Neutrophil (primary cell): Measurements from ENCODE around the gene FAM136A.
A peak's percentile ranks its signal among the peaks of the same experiment; 100 is the strongest.

Experiments used
- H3K27ac ChIP-seq: fragments of 200-600 bp; sonication (generic); 2 replicates; pipeline ENCODE4 v1.5.1; 2016; ENCODE audit warnings: mild to moderate bottlenecking, moderate library complexity
- H3K27me3 ChIP-seq: fragments of 200-600 bp; sonication (generic); 2 replicates; pipeline ENCODE4 v1.6.0; 2016; ENCODE audit warnings: mild to moderate bottlenecking
- H3K36me3 ChIP-seq: fragments of 200-600 bp; sonication (generic); 2 replicates; pipeline ENCODE4 v1.5.1; 2017
- H3K4me1 ChIP-seq, 2 experiments: fragments of 200-600 bp in 1 of 2; sonication (generic) in 1 of 2; 1 replicate in 1 of 2; 2 replicates in 1 of 2; pipeline versions ENCODE4 v1.5.1 to v1.6.1; 2013 to 2016; ENCODE audit warnings: low read depth in 1 of 2, low read length in 1 of 2, mild to moderate bottlenecking in 1 of 2, moderate library complexity in 1 of 2; ENCODE audit not compliant: control insufficient read depth in 1 of 2, insufficient read depth in 1 of 2
- H3K4me3 ChIP-seq, 2 experiments: fragments of 200-600 bp in 1 of 2; sonication (generic) in 1 of 2; 1 replicate in 1 of 2; 2 replicates in 1 of 2; pipeline ENCODE4 v1.5.1; 2013 to 2016; ENCODE audit warnings: low read depth in 1 of 2, low read length in 1 of 2, mild to moderate bottlenecking in 1 of 2, moderate library complexity in 1 of 2
- H3K9me3 ChIP-seq: fragments of 200-600 bp; sonication (generic); 2 replicates; pipeline ENCODE4 v1.5.1; 2016
- TF ChIP-seq, protein P1 (sequence below): fragments of 200-600 bp; sonication (generic); IDR thresholded peaks from 2 replicates; pipeline ENCODE4 v1.5.1; 2016; ENCODE audit warnings: antibody characterized with exemption

Gene FAM136A

DNA sequence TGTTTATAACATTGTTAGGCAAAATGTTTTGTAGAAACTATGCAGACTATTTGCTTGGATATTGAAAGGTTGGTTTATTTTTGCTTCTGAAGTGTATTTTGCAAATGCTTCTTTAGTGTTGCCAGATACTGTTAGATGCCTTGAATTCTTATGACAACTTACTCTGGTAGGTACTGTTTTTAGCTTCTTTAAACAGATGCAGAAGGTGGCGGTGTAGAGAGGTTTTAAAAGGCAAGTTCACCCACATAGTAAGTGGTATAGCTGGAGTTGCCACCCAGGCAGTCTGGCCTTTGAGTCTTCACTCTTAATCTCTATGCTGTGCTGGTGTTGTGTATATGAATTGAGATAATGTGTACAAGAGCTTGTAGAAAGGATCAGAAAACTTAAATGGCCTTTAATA is 40.4 kb downstream of the FAM136A start:
- Histone ChIP-seq H3K36me3 (no peaks in the 10 kb centered on the region), H3K4me1 (peaks cover 28 to 29% of the 10 kb centered on the region in 2 experiments), H3K27ac (no peak overlapping the region), H3K27me3 (no peaks in the 10 kb centered on the region), H3K9me3 (no peaks in the 10 kb centered on the region), H3K4me3 (no peak overlapping the region)
- TF ChIP-seq, protein P1, sequence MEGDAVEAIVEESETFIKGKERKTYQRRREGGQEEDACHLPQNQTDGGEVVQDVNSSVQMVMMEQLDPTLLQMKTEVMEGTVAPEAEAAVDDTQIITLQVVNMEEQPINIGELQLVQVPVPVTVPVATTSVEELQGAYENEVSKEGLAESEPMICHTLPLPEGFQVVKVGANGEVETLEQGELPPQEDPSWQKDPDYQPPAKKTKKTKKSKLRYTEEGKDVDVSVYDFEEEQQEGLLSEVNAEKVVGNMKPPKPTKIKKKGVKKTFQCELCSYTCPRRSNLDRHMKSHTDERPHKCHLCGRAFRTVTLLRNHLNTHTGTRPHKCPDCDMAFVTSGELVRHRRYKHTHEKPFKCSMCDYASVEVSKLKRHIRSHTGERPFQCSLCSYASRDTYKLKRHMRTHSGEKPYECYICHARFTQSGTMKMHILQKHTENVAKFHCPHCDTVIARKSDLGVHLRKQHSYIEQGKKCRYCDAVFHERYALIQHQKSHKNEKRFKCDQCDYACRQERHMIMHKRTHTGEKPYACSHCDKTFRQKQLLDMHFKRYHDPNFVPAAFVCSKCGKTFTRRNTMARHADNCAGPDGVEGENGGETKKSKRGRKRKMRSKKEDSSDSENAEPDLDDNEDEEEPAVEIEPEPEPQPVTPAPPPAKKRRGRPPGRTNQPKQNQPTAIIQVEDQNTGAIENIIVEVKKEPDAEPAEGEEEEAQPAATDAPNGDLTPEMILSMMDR: no peak

DNA sequence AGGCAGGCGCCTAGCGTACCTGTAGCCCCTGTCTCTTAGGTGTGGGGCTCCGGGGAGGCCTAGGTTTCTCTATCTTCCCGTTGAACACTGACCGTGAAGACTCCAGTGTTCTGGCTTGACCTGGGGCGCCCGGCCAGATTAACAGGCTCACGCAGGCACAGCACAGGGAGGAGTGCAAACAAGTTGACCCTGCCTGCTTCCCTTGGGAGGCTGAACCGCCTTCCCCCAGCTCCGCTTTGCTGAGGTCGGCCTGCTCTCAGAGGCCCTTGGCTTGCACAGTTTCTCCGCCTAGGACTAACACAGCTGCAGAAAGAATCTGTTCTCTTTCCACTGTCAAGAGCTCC is 43.4 kb downstream of the FAM136A start:
- H3K36me3 ChIP-seq: no peaks in the 10 kb centered on the region
- TF ChIP-seq, protein P1: no peak
- H3K9me3 ChIP-seq: no peaks in the 10 kb centered on the region
- peak overlapping the region; percentile 90 to 97 for H3K4me3 ChIP-seq
- no peaks in the 10 kb centered on the region for H3K27me3 ChIP-seq
- H3K4me1 ChIP-seq: peaks cover 28 to 29% of the 10 kb centered on the region in 2 experiments
- peak overlapping the region; percentile 78 for H3K27ac ChIP-seq

DNA sequence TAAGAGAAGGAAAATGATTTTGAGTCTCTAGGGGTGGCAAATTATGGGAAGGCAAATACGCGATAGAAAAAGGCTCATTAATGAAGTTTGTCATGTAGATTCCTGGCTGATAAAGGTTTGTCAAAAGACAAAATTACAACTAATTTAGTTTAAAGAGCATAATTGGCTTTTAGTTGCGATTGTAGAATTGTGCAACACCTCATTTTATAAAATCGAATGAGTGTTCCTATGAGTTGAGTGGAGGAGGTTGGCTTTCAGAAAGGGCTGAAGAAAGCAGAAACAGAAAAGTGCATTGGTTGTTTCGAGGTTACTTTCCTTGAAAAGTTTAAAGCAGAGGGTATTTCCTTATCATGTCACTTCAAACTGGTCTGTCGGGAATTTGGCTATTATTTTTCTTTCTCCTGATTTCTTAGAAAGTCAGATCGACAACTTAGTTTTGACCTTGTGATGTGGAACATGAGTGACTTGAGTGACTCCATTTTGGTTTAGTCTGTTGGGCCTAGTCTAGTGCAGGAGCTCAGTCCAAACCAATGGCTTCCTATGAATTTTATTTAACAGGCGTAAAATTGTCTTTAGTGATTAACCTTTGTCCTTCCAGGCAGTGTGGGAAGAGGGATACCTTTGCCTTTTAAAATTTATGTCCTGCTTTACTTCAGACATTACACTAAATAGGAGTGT is 46.1 kb downstream of the FAM136A start:
- TF ChIP-seq, protein P1: no peak
- Histone ChIP-seq H3K4me1 (peaks cover 21 to 24% of the 10 kb centered on the region in 2 experiments), H3K36me3 (no peaks in the 10 kb centered on the region), H3K27me3 (no peaks in the 10 kb centered on the region), H3K4me3 (no peak overlapping the region), H3K27ac (no peak overlapping the region), H3K9me3 (no peaks in the 10 kb centered on the region)

DNA sequence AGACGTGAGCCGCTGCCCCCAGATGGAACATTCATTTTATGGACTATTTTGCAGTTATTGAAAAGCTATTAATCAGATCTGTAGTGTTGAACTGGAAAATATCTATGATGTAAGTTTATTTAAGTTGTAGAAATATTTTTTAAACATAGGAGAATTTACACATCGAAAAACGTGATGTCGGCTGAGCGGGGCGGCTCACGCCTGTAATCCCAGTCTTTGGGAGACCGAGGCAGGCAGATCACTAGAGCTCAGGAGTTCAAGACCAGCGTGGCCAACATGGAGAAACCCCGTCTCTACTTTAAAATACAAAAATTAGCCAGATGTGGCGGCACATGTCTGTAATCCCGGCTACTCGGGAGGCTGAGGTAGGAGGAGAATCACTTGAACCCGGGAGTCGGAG is 51.4 kb downstream of the FAM136A start:
- H3K27ac ChIP-seq: no peak overlapping the region
- H3K27me3 ChIP-seq: no peaks in the 10 kb centered on the region
- no peak overlapping the region for H3K4me3 ChIP-seq
- no peaks in the 10 kb centered on the region for H3K36me3 ChIP-seq
- H3K9me3 ChIP-seq: no peaks in the 10 kb centered on the region
- H3K4me1 ChIP-seq: peaks cover 25 to 26% of the 10 kb centered on the region in 2 experiments
- TF ChIP-seq, protein P1: no peak

DNA sequence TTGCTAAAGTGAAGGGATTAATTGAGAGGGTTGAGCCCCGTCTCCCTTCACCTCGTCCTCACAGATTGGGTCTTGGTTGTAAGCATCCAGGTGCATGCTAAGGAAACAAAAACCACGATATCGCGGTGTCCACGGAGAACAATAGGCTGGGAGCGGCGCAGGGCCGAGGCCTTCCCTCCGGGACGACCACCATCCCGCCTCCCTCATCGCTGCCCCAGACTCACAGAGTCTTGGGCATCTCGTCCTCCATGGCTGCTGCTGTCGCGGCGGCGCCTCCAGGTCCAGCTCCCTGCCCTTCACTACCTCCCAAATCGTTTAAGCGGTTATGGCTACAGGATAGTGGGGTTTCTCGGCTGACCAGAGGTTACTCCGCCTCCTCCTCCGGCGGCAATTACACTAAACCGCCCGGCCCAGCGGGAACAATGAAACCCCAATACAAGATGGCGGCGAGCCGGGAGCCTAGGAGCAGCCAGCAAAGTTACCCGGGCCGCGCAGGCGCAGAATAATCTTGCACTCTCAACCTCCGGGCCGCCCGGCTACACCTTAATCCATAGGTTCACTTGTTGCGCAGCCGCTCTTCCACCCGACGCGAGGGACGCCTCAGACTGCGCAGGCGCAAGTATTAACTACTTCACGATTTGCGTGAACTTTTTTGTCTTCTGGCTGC is 53.6 kb downstream of the FAM136A start, which contains the start of gene TIA1:
Gene TIA1, minus strand, starts transcription at position 448 of the 667 bp plus-strand sequence. Its CDS starts 198 bp downstream, at position 250.
- Histone ChIP-seq H3K4me1 (peaks cover 25 to 26% of the 10 kb centered on the region in 2 experiments), H3K36me3 (no peaks in the 10 kb centered on the region), H3K27ac (peak within 1 kb of the TSS; percentile 94), H3K4me3 (peak within 1 kb of the TSS; percentile 95), H3K9me3 (no peaks in the 10 kb centered on the region), H3K27me3 (no peaks in the 10 kb centered on the region)
- TF ChIP-seq, protein P1: no peak
